HepG2 (cell line): ENCODE data around the gene C1QTNF5. TPM values are rescaled to one million over a fixed set of nuclear protein-coding genes. Genes with fewer than 3 reads are reported as not detected.

Experiments
- ATAC-seq: fragments of 200-7000 bp; cut with Tn5 transposase; 3 replicates; pipeline ENCODE4 v1.9.1; 2020; ENCODE audit warnings: mild to moderate bottlenecking, moderate library complexity
- BruUV-seq: library from RNA; stranded (reverse); fragments of 400-500 nt; replicated peaks from 2 replicates; lab custom pipeline; 2021; lab: Mats Ljungman, UMichigan
- CTCF ChIA-PET: fragments of 300-600 bp; formaldehyde crosslinking; extraction: SDS; loops from one replicate; lab custom pipeline; 2021; ENCODE audit warnings: low total read pairs, inconsistent platforms, low intra/inter-chr PET ratio; lab: Yijun Ruan, JAX
- POLR2A ChIA-PET: fragments of 350-600 bp; sonication (Branson Sonifier 250); formaldehyde crosslinking; loops from one replicate; lab custom pipeline; 2020; ENCODE audit warnings: antibody characterized with exemption, inconsistent platforms; lab: Yijun Ruan, JAX
- DNase-seq: peaks from one replicate; pipeline ENCODE4 v3.0.0-alpha.2; 2015; ENCODE audit warnings: low spot score
- FAIRE-seq: peaks from 3 replicates; lab custom pipeline; 2011; peaks lifted over from hg19 to GRCh38; lab: Jason Lieb, UNC
- H2AFZ ChIP-seq: one replicate; pipeline ENCODE4 v1.6.1; 2011; ENCODE audit warnings: low read length, inconsistent platforms
- H3K27ac ChIP-seq: fragments of 300-600 bp; 3 replicates; pipeline ENCODE4 v1.8.0; 2011; ENCODE audit warnings: mixed run types, mild to moderate bottlenecking, mixed read lengths, low read length, inconsistent platforms; ENCODE audit not compliant: insufficient read depth; ENCODE audit errors: extremely low read length
- H3K27me3 ChIP-seq, 2 experiments: fragments of 200-600 bp in 1 of 2; 2 replicates in 1 of 2; 3 replicates in 1 of 2; pipeline versions ENCODE4 v1.6.0 to v1.8.0; 2011; ENCODE audit warnings: low read length in 2 of 2, mild to moderate bottlenecking in 2 of 2, moderate library complexity in 2 of 2, inconsistent platforms in 1 of 2; ENCODE audit not compliant: insufficient read depth in 2 of 2, control insufficient read depth in 1 of 2
- H3K36me3 ChIP-seq, 2 experiments: fragments of 200-600 bp in 1 of 2; replicated peaks in 1 of 2; 2 replicates in 1 of 2; 3 replicates in 1 of 2; pipeline versions ENCODE4 v1.5.1 to v1.8.0; 2011; ENCODE audit warnings: low read length in 2 of 2, inconsistent platforms in 1 of 2; ENCODE audit not compliant: insufficient read depth in 2 of 2, control insufficient read depth in 1 of 2
- H3K4me1 ChIP-seq: 2 replicates; pipeline ENCODE4 v1.5.1; 2012; ENCODE audit warnings: low read length, inconsistent platforms; ENCODE audit not compliant: insufficient read depth
- H3K4me2 ChIP-seq: 2 replicates; pipeline ENCODE4 v1.6.0; 2011; ENCODE audit warnings: low read depth, low read length, inconsistent platforms
- H3K4me3 ChIP-seq, 3 experiments: fragments of 200-600 bp in 1 of 3; sonication (generic), shearing (Covaris generic) in 1 of 3; replicated peaks in 1 of 3; 2 replicates each; pipeline ENCODE4 v1.5.1; 2011 to 2016; ENCODE audit warnings: low read length in 3 of 3, inconsistent platforms in 2 of 3, low read depth in 2 of 3, mild to moderate bottlenecking in 2 of 3, control low read depth in 1 of 3, mixed read lengths in 1 of 3; ENCODE audit not compliant: insufficient read depth in 1 of 3
- H3K79me2 ChIP-seq: one replicate; pipeline ENCODE4 v1.6.1; 2011; ENCODE audit warnings: low read length, inconsistent platforms; ENCODE audit not compliant: insufficient read depth
- H3K9ac ChIP-seq: 2 replicates; pipeline ENCODE4 v1.6.0; 2011; ENCODE audit warnings: mild to moderate bottlenecking, low read depth, low read length, inconsistent platforms; ENCODE audit not compliant: insufficient read depth
- H3K9me3 ChIP-seq: 2 replicates; pipeline ENCODE4 v1.5.1; 2012; ENCODE audit warnings: mild to moderate bottlenecking, low read length
- H4K20me1 ChIP-seq: 2 replicates; pipeline ENCODE4 v1.6.0; 2011; ENCODE audit warnings: inconsistent platforms, mild to moderate bottlenecking, low read length, moderate library complexity; ENCODE audit not compliant: insufficient read depth
- CCDC6 ChIP-seq: sonication (generic); formaldehyde crosslinking; IDR thresholded peaks from 2 replicates; pipeline ENCODE4 v1.8.1; 2022; ENCODE audit warnings: mild to moderate bottlenecking, missing genetic modification reagents, moderate library complexity
- FLYWCH1 ChIP-seq: sonication (generic); formaldehyde crosslinking; IDR thresholded peaks from 2 replicates; pipeline ENCODE4 v1.8.1; 2023; ENCODE audit warnings: mild to moderate bottlenecking, missing genetic modification reagents
- MED1 ChIP-seq: sonication (generic); formaldehyde crosslinking; IDR thresholded peaks from 2 replicates; pipeline ENCODE4 v1.4.0; 2020; ENCODE audit warnings: missing genetic modification reagents
- POLR2A ChIP-seq, 2 experiments: IDR thresholded peaks; 2 replicates each; pipeline ENCODE4 v1.6.1; 2011; ENCODE audit warnings: low read depth in 2 of 2, low read length in 2 of 2, mild to moderate bottlenecking in 1 of 2, moderate library complexity in 1 of 2; ENCODE audit not compliant: insufficient read depth in 1 of 2
- ZBTB38 ChIP-seq: sonication (generic); formaldehyde crosslinking; IDR thresholded peaks from 2 replicates; pipeline ENCODE4 v1.5.1; 2020; ENCODE audit warnings: mild to moderate bottlenecking, missing genetic modification reagents
- ZFX ChIP-seq: sonication (generic); formaldehyde crosslinking; IDR thresholded peaks from 2 replicates; pipeline ENCODE4 v1.4.0; 2020; ENCODE audit warnings: mild to moderate bottlenecking, low read depth, missing genetic modification reagents, moderate library complexity
- ZNF547 ChIP-seq: sonication (generic); formaldehyde crosslinking; IDR thresholded peaks from 2 replicates; pipeline ENCODE4 v1.5.1; 2020; ENCODE audit warnings: mild to moderate bottlenecking, missing genetic modification reagents
- ZNF598 ChIP-seq: sonication (generic); formaldehyde crosslinking; IDR thresholded peaks from 2 replicates; pipeline ENCODE4 v1.5.1; 2020; ENCODE audit warnings: mild to moderate bottlenecking, missing genetic modification reagents, borderline replicate concordance
- ZNF687 ChIP-seq: sonication (generic); formaldehyde crosslinking; IDR thresholded peaks from 2 replicates; pipeline ENCODE4 v1.5.1; 2020; ENCODE audit warnings: mild to moderate bottlenecking, missing genetic modification reagents, moderate library complexity
- ZNF839 ChIP-seq: sonication (generic); formaldehyde crosslinking; IDR thresholded peaks from 2 replicates; pipeline ENCODE4 v1.4.0; 2020; ENCODE audit warnings: missing genetic modification reagents, mild to moderate bottlenecking, borderline replicate concordance
- ZNF879 ChIP-seq: sonication (generic); formaldehyde crosslinking; IDR thresholded peaks from 2 replicates; pipeline ENCODE4 v1.8.1; 2023; ENCODE audit warnings: missing genetic modification reagents
- WGBS: methylation state at CpG from one replicate; pipeline ENCODE4 v1.1.6; 2017; ENCODE audit warnings: low lambda C conversion rate; 5-methylcytosine and 5-hydroxymethylcytosine counted together
- in situ Hi-C: cut with HindIII; loops from 2 replicates; pipeline ENCODE4 v1.10.0; 2017; ENCODE audit warnings: low pct_unique_long_range_greater_than_20kb; ENCODE audit not compliant: extremely low pct_ligation_motif_present
- intact Hi-C: fragments of 100-400 bp; cut with micrococcal nuclease; formaldehyde crosslinking; loops from one replicate; pipeline ENCODE4 v1.10.0; 2022; ENCODE audit not compliant: unreplicated experiment
- polyA plus RNA-seq, 8 experiments: library from polyadenylated mRNA; depleted of rRNA in 3 of 8; stranded (reverse) in 7 of 8; unstranded in 1 of 8; fragments of >200 nt; fragmentation: Illumina TruSeq in 4 of 8; extraction: Trizol in 4 of 8; gene quantifications; 2 replicates each; pipeline versions ENCODE4 v1.2.1 to v1.2.3, GENCODE V29; 2011 to 2016; ENCODE audit warnings: low read depth in 4 of 8, missing spikeins in 1 of 8, mixed read lengths in 1 of 8; ENCODE audit not compliant: insufficient read depth in 1 of 8
- total RNA-seq, 5 experiments: library from RNA; depleted of rRNA; stranded (reverse); fragments of >200 nt; fragmentation: Illumina TruSeq; extraction: Trizol; gene quantifications; 2 replicates each; pipeline ENCODE4 v1.2.3, GENCODE V29; 2016; ENCODE audit warnings: low read depth in 1 of 5
- TF ChIP-seq, protein P1 (sequence below): sonication (generic); formaldehyde crosslinking; IDR thresholded peaks from 2 replicates; pipeline ENCODE4 v1.4.0; 2020; ENCODE audit warnings: mild to moderate bottlenecking, missing genetic modification reagents

C1QTNF5 gene
- total and polyA plus RNA-seq, 2 of the 13 experiments (the other 11 are each of a cell fraction or from before 2014, with no cell fraction given): 0.86 to 1.2 TPM

- FAIRE-seq: no peak
- in situ Hi-C loops: loop anchor here (5.0 to 10.0 kb wide), 2 partner anchors 37 to 140 kb away; no protein-coding TSS in a partner anchor
- WGBS: 7% methylated on average over 9 of the region's 15 CpGs
- TSS peak; percentile 70 for BruUV-seq
- H3K4me1 ChIP-seq: peaks cover 55% of the 10 kb centered on the region
- H4K20me1 ChIP-seq: peaks cover 4% of the 10 kb centered on the region; the same call in 1 of the 2 replicates
- peak overlapping the region; percentile 89 for H3K4me2 ChIP-seq
- H3K79me2 ChIP-seq: peaks cover 24% of the 10 kb centered on the region
- H2AFZ ChIP-seq: no peak overlapping the region
- ATAC-seq: no peak
- ChIA-PET CTCF (no interaction called here), POLR2A (interaction anchor here (0.8 to 1.0 kb wide), 3 partner anchors 17 to 33 kb away, joined by 3 to 4 read pairs (median 3); no protein-coding TSS in a partner anchor)
- peak overlapping the region; percentile 78 to 94 (median 87) for H3K4me3 ChIP-seq
- DNase-seq: no peak
- intact Hi-C loops: loop anchor here (2.0 kb wide), 1 partner anchor 16 kb away; no protein-coding TSS in a partner anchor
- peak overlapping the region; percentile 86 for H3K9ac ChIP-seq
- H3K36me3 ChIP-seq: peaks cover 8 to 14% of the 10 kb centered on the region in 2 experiments; a peak in 4 of 5 replicates
- peak; percentile 56 for TF ChIP-seq ZNF687
- peak; percentile 26; the same call in 1 of the 2 replicates for TF ChIP-seq ZBTB38 (CRISPR knock-in tag)
- TF ChIP-seq, protein P1, sequence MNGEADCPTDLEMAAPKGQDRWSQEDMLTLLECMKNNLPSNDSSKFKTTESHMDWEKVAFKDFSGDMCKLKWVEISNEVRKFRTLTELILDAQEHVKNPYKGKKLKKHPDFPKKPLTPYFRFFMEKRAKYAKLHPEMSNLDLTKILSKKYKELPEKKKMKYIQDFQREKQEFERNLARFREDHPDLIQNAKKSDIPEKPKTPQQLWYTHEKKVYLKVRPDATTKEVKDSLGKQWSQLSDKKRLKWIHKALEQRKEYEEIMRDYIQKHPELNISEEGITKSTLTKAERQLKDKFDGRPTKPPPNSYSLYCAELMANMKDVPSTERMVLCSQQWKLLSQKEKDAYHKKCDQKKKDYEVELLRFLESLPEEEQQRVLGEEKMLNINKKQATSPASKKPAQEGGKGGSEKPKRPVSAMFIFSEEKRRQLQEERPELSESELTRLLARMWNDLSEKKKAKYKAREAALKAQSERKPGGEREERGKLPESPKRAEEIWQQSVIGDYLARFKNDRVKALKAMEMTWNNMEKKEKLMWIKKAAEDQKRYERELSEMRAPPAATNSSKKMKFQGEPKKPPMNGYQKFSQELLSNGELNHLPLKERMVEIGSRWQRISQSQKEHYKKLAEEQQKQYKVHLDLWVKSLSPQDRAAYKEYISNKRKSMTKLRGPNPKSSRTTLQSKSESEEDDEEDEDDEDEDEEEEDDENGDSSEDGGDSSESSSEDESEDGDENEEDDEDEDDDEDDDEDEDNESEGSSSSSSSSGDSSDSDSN (CRISPR knock-in tag): peak; percentile 34
- peak; percentile 57; the same call in 1 of the 2 replicates for TF ChIP-seq ZFX
- TF ChIP-seq CCDC6 (CRISPR knock-in tag): peak; percentile 25; the same call in 1 of the 2 replicates
- TF ChIP-seq ZNF547 (CRISPR knock-in tag): 0 out of 2 replicates have a peak, but pooled peaks have one; percentile 48
- no peak for TF ChIP-seq ZNF879 (CRISPR knock-in tag)
- TF ChIP-seq MED1: no peak
- peak; percentile 51; the same call in 1 of the 2 replicates for TF ChIP-seq ZNF839 (CRISPR knock-in tag)
- TF ChIP-seq POLR2A (IDR thresholded peaks at IDR 0.05; ENCODE audit: insufficient read depth in 1 of 2, low read depth in 2 of 2, low read length in 2 of 2): 0 out of 4 replicates have a peak, but pooled peaks of 1 of the 2 experiments have one; percentile 21
- 0 out of 2 replicates have a peak, but pooled peaks have one; percentile 24 for TF ChIP-seq ZNF598 (CRISPR knock-in tag)
- TF ChIP-seq FLYWCH1: no peak
- TF ChIP-seq, all 625 proteins: peak for 9
- H3K27ac ChIP-seq: peak overlapping the region; percentile 71
- no peaks in the 10 kb centered on the region; a peak in 1 of 5 replicates for H3K27me3 ChIP-seq
- H3K9me3 ChIP-seq: no peaks in the 10 kb centered on the region
Observed at GRCh38 chr11:119335091-119335654, 5.5 kb downstream of the C1QTNF5 start.
